ENCODE measurements around the gene PLK3. TPM values are rescaled to one million over a fixed set of nuclear protein-coding genes. Genes with fewer than 3 reads are reported as not detected.
"Not testable (repeated sequence)": the region's sequence is repeated elsewhere in the genome, so short reads cannot be mapped to it uniquely, and the experiment has no call there.

PLK3 gene
- 40.0 and 72.5 TPM in 2 replicates for total RNA-seq
- 50.9 TPM for polyA plus RNA-seq (2012)

GRCh38 chr1:44799770-44800584 lies at the start of gene PLK3:
PLK3 (plus strand) TSS chr1:44800377; CDS start chr1:44800464, 87 bp downstream.
- peak; percentile 98 for DNase-seq (ENCODE audit: low read depth)

- no peak for DNase-seq (ENCODE audit: low read depth)
These were observed 42.8 kb upstream of the PLK3 start for GRCh38 chr1:44757420-44757819.

DNA sequence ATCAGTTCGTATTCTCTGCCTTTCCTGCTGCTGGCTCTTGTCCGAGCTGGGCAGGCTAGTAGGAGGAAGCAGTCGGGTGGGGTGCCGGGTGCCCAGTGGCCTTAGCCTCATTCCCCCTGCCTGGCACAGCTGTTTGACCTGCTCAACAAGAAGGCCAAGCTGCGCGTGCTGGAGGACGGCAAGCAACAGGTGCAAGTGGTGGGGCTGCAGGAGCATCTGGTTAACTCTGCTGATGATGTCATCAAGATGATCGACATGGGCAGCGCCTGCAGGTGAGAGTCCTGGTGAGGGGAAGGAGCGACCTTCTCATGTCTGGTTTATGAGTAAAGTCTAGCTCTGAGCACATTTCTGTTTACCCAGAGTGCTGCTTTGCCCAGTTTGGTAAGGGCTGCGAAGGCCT lies 41.1 kb upstream of the PLK3 start:
- DNase-seq (ENCODE audit: low read depth): peak; percentile 86

DNA sequence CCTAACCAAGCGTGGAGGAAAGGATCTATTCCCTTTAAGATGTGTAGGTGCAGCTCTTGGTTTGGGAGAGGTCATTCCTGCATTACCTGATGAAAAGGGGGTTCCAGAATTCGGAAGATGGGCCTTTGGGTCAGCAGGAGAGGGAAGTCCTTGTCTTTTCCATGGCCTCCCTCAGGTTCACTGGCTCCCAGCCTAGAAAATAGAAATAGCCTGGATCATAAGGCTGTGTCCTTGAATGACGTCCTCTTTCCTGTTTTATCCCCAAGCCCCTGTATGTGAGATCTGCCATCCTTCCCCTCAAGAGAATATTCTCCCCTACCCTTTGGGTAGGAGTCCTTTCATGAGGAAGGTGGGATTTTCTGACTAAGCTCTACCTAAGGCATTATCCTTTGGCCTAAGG lies 39.3 kb upstream of the PLK3 start:
- DNase-seq (ENCODE audit: low read depth): no peak

DNA sequence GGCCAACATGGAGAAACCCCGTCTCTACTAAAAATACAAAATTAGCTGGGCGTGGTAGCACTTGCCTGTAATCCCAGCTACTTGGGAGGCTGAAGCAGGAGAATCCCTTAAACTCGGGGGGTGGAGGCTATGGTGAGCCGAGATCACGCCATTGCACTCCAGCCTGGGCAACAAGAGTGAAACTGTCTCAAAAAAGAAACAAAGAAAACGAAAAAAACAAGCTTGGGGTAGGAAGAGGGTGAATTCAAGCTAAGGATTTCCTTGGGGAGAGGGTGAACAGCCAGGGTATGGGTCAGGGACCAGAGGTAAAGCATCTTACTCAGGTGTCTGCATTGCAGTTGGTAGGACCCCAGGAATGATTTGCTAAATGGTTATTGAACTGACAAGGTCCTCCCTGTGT lies 33.8 kb upstream of the PLK3 start:
- not testable (repeated sequence) for DNase-seq (ENCODE audit: low read depth)

GRCh38 chr1:44775078-44775929 lies 24.9 kb upstream of the PLK3 start, which contains the start of gene RPS8:
RPS8 (plus strand) TSS chr1:44775540; CDS start chr1:44775597, 57 bp downstream.
- DNase-seq (ENCODE audit: low read depth): peak; percentile 97

DNA sequence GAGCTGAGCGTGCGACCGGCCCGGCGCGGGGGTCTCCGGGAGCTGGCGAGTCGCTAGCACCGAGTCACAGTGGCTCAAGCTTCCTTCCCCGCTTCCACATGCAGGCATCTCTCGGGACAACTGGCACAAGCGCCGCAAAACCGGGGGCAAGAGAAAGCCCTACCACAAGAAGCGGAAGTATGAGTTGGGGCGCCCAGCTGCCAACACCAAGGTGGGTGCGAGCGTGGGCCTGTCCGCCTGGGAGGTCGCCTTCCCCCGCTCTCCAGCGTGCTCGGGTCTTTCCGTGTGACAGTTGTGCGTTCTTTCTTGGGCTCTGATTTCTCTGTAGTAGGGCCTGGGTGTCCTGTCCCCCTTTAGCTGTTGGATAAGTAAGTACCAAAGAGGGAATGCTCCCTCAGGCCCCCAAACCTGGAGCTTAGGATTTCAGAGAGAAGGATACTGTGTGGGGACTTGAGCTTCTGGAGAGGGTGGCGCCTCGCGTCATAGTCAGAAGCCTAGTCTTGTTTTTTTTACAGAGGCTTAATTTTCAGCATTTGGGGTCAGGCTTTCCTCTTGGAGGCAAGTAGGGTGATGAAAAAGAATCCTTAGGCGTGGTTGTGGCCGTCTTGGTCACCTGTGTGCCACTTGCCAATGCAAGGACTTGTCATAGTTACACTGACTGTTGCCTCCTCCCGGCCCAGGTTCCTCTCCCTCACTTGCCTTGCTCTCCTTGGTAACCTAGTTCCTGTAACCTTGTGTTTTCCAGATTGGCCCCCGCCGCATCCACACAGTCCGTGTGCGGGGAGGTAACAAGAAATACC lies 24.0 kb upstream of the PLK3 start:
- peak; percentile 26 for DNase-seq (ENCODE audit: low read depth)

DNA sequence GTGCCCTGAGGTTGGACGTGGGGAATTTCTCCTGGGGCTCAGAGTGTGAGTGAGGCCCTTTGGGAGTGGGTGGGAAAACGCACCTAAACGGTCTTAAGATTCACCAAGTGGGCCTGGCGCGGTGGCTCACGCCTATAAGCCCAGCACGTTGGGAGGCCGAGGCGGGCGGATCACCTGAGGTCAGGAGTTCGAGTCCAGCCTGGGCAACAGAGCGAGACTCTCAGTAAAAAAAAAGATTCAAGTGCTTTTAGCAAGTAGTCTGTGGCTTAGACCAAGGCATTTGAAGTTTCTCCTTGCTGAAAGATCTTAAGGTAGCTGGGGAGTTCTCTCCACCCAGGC lies 23.5 kb upstream of the PLK3 start:
- DNase-seq (ENCODE audit: low read depth): no peak

GRCh38 chr1:44777547-44777946 lies 22.6 kb upstream of the PLK3 start:
- DNase-seq (ENCODE audit: low read depth): no peak

DNA sequence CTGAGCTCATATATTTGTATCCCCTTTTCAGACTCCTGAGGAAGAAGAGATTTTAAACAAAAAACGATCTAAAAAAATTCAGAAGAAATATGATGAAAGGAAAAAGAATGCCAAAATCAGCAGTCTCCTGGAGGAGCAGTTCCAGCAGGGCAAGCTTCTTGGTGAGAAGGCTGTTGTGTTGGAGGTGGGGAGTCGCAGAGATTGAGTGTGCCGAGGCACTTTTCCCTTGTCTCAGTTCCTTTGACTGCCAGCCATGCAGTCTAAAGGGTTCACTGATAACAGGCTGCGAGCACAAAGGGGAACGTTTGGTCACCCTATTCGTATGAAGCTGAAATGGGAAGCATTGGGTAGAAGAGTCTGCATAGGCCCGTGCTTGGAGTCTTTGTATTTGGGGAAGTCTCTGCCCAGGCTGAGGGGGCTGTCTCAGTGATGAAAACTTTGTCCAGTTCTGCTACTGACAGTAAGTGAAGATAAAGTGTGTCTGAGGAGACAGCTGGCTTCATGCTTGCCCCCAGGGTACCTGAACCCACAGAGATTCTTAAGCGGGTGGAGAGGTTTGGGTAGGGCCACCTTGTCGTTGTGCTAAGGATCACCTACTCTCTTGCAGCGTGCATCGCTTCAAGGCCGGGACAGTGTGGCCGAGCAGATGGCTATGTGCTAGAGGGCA lies 22.1 kb upstream of the PLK3 start:
- DNase-seq (ENCODE audit: low read depth): no peak

DNA sequence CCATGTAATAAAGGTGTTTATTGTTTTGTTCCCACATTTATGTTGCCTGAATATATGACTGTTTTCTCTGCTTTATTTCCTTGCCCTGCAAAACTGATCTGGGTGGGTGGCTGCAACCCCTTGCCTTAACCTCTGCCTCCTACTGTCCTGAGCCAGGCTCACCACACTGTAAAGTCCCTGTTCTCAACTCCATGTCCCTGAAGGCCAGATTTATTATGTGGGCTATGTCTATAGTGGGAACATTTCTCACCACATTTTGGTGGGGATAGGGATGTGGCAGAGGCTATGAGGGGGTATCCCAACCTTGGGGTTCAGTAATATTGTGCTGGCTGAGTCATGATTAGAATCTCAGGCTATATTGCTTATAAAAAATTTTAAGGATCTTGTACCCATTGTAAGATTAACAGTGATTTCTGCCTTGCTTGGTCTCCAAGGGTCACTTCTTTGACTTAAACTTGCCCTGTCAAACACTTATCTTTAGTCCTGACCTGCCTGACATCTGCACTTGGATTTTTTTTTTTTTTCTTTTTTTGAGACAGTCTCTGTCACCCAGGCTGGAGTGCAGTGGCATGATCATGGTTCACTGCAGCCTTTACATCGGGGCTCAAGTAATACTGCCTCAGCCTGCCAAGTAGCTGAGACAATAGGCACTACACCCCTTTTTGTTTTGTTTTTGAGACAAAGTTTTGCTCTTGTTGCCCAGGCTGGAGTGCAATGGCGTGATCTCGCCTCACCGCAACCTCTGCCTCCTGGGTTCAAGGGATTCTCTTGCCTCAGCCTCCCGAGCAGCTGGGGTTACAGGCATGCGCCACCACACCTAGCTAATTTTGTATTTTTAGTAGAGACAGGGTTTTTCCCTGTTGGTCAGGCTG lies 21.2 kb upstream of the PLK3 start:
- no peak for DNase-seq (ENCODE audit: low read depth)

DNA sequence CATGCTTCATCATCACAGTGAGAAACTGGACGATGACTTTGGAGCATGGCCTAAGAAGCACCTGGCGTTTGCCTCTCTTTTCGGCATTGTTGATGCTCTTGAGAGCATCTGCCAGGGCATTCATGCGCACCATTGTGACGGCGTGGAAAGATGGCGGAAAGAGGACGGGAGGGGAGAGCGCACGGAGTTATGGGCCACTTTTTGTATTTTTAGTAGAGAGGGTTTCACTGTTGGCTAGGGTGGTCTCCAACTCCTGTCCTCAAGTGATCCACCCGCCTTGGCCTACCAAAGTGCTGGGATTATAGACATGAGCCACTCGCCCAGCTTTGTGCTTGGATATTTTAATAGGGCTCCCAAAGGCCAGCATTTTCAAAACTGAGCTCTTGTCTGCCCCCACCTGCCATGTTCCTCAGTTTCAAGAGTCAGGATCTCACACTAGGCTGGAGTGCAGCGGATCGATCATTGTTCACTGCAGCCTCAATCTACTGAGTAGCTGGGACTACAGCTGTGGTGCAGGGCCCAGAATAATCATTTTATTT lies 19.5 kb upstream of the PLK3 start:
- no peak for DNase-seq (ENCODE audit: low read depth)

GRCh38 chr1:44783697-44784093 lies 16.5 kb upstream of the PLK3 start:
- DNase-seq (ENCODE audit: low read depth): no peak

DNA sequence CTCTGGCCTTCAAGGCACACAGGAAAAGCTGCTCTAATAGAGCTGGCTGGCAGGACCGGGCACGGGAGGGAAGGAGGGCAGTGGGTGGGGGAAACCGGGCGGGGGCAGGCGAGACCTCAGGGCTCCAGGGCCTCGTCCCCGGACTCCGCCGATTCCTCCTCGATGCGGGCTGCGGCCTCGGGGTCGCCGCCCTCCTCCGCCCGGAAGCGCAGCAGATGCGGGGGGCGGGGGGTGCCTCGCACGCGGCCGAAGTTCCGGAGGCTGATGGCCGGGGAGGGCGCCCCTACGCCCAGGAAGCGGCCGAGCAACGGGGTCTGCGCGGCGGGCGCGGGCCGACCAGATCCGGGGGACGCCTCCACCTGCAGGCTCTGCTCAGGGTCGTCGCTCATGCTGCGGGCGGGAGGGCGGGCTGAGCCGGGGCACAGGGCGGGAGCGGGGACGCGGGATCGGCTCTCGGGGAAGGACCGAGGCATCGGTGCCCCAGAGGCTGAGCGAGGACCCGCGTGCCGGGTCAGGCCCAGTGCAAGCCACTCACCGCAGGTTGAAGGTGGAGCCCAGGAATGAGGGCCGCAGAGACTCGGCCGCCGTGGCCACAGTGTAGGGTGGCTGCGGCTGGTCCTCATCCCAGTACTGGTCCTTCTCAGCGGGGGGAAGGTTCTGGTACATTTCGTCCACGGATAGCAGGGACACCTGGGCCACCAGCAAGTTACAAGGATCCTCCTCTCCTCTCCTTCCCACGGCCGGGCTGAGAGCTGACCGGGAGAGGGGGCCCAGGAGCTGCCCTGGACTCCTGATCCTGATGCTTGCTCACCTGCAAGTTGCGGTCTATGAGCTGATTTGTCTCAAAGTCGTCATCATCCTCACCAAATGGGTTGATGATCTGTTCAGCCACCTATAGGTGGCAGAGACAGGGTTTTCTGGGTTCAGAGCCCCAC lies 15.8 kb upstream of the PLK3 start:
- no peak for DNase-seq (ENCODE audit: low read depth)

DNA sequence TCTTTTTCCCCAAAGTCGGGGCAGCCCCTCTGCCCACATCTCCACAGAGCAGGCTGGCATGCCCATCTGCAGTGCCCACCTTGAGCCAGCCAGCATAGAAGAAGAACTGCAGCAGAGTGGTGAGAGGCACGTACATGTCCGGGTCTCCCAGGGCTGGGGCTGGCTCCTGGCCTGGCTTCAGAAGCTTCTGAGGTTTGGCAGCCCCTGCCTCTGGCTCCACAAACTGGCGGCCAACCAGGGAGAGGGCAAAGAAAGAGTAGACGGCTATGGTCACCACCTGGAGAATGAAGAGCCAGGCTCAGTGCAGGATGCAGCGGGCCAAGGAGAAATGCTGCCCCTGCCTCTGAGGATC lies 15.2 kb upstream of the PLK3 start:
- no peak for DNase-seq (ENCODE audit: low read depth)

DNA sequence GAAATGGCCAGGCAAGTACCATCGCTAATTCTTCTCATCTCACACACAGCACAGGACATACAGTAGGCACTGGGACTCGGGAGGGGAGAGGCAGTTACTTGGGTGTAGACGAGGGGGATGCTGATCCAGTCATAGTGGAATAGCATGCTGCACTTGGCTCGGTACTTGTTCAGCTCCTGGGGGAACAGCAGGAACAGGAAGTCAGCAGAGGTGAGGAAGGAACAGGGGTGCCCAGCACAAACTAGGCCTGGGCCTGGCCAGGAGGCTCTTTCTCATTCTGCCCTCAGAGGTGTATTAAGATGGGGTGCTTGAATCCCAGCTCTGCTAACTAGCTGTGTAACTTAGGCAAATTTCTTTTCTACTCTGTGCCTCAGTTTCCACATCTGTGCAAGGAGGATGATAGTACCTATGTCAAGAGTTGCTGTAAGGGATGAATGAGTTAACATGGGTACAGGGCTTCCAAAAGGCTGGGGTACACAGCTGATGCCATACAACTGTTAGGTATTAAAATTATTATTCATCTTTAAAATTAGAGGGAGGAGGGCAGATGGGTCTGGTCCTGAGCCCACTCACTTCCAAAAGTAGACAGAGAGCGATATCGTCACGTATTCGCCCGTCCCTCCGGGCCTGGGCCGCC lies 14.6 kb upstream of the PLK3 start:
- no peak for DNase-seq (ENCODE audit: low read depth)

DNA sequence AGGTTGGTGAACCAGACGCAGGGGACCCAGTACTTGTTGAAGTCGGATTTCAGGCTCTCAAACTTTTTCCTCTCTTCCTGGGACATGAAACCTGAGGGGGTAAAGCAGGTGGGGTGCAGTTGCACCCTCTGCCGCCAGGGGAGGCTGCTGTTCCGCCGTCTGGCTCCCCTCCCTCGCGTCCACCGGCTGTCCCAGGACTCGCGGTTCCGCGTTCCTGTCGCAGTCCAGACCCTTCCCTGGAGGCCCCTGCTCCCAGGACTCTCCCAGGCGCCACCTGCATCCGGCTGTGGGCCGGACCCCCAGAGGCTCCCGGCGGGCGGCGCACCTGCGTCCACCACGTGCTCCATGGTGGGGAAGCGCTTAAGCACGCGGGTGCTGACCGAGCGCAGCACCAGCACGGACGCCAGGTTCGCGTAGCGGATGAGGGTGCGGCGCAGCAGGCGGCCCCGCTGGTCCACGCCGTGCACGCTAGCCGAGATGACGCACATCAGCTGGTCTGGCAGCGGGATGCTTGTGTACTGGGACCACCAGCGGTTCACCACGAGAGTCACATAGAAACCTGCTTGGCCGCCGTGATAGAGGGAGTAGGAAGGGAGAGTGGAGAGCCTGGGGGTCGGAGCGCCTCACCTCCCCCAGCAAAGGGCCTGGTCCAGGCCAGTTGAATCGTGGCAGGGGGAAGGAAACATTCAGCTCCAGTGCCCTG lies 13.9 kb upstream of the PLK3 start:
- DNase-seq (ENCODE audit: low read depth): peak; percentile 41

Data from myocyte (in vitro differentiated cells).